HFFc6 (cell line): ENCODE data around the gene DEAF1. TPM values are rescaled to one million over a fixed set of nuclear protein-coding genes. Genes with fewer than 3 reads are reported as not detected.

Source experiments
- DNase-seq: peaks from one replicate; pipeline ENCODE4 v3.0.0-alpha.2; 2018
- H3K27ac Mint-ChIP-seq: 2 replicates; pipeline ENCODE4 v1.8.0; 2020; ENCODE audit warnings: mild to moderate bottlenecking, mixed read lengths
- H3K27me3 Mint-ChIP-seq: 2 replicates; pipeline ENCODE4 v1.8.0; 2021; ENCODE audit warnings: mild to moderate bottlenecking, moderate library complexity, mixed read lengths; ENCODE audit not compliant: insufficient read depth
- H3K36me3 Mint-ChIP-seq: 2 replicates; pipeline ENCODE4 v1.8.0; 2021; ENCODE audit warnings: low read depth, mixed read lengths
- H3K4me1 Mint-ChIP-seq: 2 replicates; pipeline ENCODE4 v1.8.0; 2020; ENCODE audit warnings: low read depth, mixed read lengths
- H3K4me3 Mint-ChIP-seq: 2 replicates; pipeline ENCODE4 v1.8.0; 2020; ENCODE audit warnings: mild to moderate bottlenecking, moderate library complexity, mixed read lengths
- H3K9me3 Mint-ChIP-seq: 2 replicates; pipeline ENCODE4 v1.8.0; 2020; ENCODE audit warnings: mild to moderate bottlenecking, mixed read lengths
- total RNA-seq, 6 experiments: library from RNA; stranded (reverse); fragmentation: NEBNext Ultra II Directional; extraction: Animal tissue kit (Norgen Biotek cat#: 25700); gene quantifications; 2 replicates in 1 of 6; 3 replicates in 5 of 6; pipeline ENCODE4 v1.2.3, GENCODE V29; 2021
- TF ChIP-seq, protein P1 (sequence below): fragments of 200-600 bp; sonication (generic); IDR thresholded peaks from 2 replicates; pipeline ENCODE4 v1.5.0; 2021; ENCODE audit warnings: antibody characterized with exemption, mild to moderate bottlenecking

DEAF1 gene
- total RNA-seq, 6 experiments from 2014 or later = 32.2 to 48.1 (median 34.6) TPM

DNA sequence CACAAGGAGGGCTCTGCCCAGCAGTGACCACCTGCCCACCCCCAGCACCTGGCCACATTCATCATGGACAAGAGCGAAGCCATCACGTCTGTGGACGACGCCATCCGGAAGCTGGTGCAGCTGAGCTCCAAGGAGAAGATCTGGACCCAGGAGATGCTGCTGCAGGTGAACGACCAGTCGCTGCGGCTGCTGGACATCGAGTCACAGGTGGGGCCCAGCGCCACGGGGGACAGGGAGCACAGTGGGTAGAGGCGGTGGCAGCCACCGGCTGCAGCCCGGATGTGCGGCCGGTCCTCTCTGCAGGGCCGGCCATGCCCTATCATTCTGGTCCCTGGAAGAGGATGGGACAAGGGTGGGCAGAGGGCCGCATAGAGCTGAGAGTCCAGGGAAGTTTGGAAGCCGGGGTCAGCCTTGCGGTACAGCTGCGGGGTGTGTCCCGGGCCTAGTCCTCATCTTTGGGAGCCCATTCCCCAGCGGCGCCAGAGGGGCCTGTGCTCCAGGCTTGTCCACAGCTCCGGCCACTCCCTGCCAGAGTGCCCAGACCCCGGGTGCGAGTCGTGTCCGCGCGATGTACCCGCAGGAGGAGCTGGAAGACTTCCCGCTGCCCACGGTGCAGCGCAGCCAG lies 25.1 kb upstream of the DEAF1 start:
- H3K4me3 Mint-ChIP-seq = no peak overlapping the region
- no peaks in the 10 kb centered on the region for H3K4me1 Mint-ChIP-seq
- H3K27ac Mint-ChIP-seq = no peak overlapping the region
- no peaks in the 10 kb centered on the region for H3K9me3 Mint-ChIP-seq
- DNase-seq = no peak
- TF ChIP-seq, protein P1, sequence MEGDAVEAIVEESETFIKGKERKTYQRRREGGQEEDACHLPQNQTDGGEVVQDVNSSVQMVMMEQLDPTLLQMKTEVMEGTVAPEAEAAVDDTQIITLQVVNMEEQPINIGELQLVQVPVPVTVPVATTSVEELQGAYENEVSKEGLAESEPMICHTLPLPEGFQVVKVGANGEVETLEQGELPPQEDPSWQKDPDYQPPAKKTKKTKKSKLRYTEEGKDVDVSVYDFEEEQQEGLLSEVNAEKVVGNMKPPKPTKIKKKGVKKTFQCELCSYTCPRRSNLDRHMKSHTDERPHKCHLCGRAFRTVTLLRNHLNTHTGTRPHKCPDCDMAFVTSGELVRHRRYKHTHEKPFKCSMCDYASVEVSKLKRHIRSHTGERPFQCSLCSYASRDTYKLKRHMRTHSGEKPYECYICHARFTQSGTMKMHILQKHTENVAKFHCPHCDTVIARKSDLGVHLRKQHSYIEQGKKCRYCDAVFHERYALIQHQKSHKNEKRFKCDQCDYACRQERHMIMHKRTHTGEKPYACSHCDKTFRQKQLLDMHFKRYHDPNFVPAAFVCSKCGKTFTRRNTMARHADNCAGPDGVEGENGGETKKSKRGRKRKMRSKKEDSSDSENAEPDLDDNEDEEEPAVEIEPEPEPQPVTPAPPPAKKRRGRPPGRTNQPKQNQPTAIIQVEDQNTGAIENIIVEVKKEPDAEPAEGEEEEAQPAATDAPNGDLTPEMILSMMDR = no peak
- H3K27me3 Mint-ChIP-seq = peaks cover 3% of the 10 kb centered on the region; the same call in 1 of the 2 replicates
- no peaks in the 10 kb centered on the region for H3K36me3 Mint-ChIP-seq

DNA sequence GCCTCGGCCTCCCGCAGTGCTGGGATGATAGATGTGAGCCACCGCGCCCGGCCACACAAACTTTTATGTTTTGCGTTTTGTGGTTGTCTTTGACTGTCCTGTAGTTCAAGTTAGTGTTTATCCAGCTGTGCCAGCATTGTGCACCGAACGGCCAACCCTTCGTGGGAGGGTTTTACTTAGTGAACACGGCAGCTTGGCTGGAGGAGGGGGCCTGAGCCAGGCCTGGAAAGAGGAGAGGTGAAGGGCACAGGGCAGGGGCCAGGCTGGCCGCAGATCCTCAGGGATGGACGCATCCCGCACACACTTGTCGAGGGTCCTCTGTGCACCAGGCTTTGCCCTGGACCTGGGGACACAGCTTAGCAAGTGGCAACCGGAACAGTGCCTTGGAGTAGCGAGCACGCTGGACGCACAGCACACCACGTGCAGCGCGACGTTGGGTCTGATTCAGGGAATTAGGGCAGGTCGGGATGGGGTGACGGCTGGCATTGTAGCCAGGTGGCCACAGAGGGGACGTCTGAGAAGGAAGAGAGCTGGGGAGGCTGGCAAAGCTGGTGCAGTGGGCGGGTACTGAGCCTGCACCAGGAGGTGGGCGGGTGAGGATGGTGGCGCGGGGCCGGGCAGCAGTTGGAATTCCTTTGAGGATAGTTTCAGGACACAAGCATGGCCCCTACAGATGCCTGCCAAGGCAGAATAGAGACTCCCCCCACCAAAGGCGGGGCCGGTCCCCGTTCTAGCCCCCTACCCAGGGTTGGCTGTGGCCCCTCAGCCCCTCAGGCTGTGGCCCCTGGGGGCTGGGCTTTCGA lies 24.4 kb upstream of the DEAF1 start:
- no peaks in the 10 kb centered on the region for H3K4me1 Mint-ChIP-seq
- DNase-seq = no peak
- no peaks in the 10 kb centered on the region for H3K9me3 Mint-ChIP-seq
- H3K27ac Mint-ChIP-seq = no peak overlapping the region
- H3K4me3 Mint-ChIP-seq = no peak overlapping the region
- TF ChIP-seq, protein P1 = no peak
- peaks cover 5% of the 10 kb centered on the region; the same call in 1 of the 2 replicates for H3K36me3 Mint-ChIP-seq
- peaks cover 3% of the 10 kb centered on the region; the same call in 1 of the 2 replicates for H3K27me3 Mint-ChIP-seq

DNA sequence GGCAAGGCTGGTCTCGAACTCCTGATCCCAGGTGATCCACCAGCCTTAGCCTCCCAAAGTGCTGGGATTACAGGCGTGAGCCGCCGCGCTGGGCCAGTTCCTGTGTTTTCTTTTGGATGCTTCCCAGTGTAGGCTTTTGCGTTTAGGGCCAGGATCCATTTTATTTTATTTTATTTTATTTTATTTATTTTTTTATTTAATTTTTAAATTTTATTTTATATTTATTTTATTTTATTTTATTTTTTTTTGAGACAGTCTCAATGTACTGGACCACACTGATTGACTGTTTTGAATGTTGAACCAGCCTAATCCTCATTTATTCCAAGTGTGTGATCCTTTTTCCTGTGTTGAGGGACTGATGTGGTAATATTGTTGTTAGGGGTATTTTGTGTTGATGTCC lies 19.4 kb upstream of the DEAF1 start:
- Mint-ChIP-seq H3K4me1 (peaks cover 11% of the 10 kb centered on the region; the same call in 1 of the 2 replicates), H3K4me3 (no peak overlapping the region), H3K36me3 (peaks cover 5% of the 10 kb centered on the region; the same call in 1 of the 2 replicates), H3K9me3 (no peaks in the 10 kb centered on the region), H3K27me3 (no peaks in the 10 kb centered on the region), H3K27ac (no peak overlapping the region)
- DNase-seq = no peak
- TF ChIP-seq, protein P1 = no peak

DNA sequence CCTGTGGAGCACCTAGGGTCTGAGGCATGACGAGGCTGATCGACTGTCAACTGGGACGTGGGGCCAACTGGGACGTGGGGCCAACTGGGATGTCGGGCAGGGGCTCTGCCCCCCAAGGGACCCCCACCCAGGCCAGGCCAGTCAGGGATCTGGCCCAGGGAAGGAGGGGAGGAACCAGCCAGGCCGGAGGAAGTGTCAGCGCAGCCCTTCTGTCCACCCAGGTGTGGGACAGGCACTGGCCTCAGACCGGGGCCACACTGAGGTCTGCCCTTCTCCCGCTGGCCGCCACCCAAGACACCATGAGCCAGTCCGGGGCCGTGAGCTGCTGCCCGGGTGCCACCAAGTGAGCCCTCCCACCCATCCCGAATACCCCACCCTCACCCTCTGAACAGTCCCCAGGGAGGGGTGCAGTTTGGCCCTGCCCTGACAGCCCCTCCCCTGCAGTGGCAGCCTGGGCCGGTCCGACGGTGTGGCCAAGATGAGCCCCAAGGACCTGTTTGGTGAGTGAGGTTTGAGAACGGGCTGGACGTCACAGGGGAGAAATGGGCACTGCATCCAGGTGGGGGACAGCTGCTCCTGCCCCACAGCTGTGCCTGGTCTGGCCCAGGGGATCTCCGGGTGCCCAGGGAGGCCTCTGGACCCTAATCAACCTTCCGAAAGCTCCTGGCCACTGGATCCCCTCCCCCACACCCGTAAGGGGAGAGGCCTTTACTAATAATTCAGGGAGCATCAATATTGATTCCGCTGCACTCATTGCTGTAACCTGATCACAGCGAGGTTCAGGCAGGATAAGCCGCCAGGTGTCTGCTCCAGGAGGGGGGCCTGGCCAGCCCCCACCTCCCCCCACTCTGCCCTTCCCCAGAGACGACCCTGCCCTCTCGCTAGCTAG lies 14.3 kb upstream of the DEAF1 start:
- Mint-ChIP-seq H3K4me1 (peaks cover 11% of the 10 kb centered on the region; the same call in 1 of the 2 replicates), H3K9me3 (no peaks in the 10 kb centered on the region), H3K27ac (no peak overlapping the region), H3K36me3 (no peaks in the 10 kb centered on the region), H3K27me3 (peaks cover 2% of the 10 kb centered on the region; the same call in 1 of the 2 replicates), H3K4me3 (no peak overlapping the region)
- TF ChIP-seq, protein P1 = no peak
- DNase-seq = no peak

DNA sequence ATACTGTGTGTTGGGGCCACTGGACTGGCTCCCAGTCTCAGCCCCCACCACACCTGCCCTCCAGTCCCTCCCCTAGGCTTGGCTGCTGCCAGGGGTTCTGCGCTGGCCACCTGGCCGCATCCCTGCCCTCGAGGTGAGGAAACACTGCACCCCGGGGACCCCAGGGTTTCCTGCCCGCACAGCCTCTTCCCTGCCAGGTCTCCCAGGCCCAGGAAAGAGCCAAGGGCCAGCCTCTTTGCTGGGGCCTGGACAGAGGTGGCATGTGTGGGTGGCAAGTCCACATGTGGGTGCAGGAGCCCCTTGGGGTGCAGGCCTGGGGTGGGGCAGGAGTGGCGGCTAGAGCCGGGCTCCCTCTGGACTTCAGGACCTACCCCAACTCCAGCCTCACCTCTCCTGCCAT lies 13.5 kb upstream of the DEAF1 start:
- Mint-ChIP-seq H3K36me3 (no peaks in the 10 kb centered on the region), H3K27ac (no peak overlapping the region)
- DNase-seq = no peak

More for the DNA sequence above, 13.5 kb upstream of the DEAF1 start:
- TF ChIP-seq, protein P1 = no peak
- H3K4me1 Mint-ChIP-seq = peaks cover 11% of the 10 kb centered on the region; the same call in 1 of the 2 replicates
- no peak overlapping the region for H3K4me3 Mint-ChIP-seq
- H3K9me3 Mint-ChIP-seq = no peaks in the 10 kb centered on the region
- peaks cover 2% of the 10 kb centered on the region; the same call in 1 of the 2 replicates for H3K27me3 Mint-ChIP-seq
